HG03135 (cell line): ENCODE results near the gene COLGALT1.
"Not testable (repeated sequence)": the region's sequence is repeated elsewhere in the genome, so short reads cannot be mapped to it uniquely, and the experiment has no call there.

Experiments used
- ATAC-seq: cut with Tn5 transposase; IDR thresholded peaks from one replicate; pipeline ENCODE4 v1.9.1; 2021; ENCODE audit warnings: mild to moderate bottlenecking, moderate library complexity; ENCODE audit not compliant: unreplicated experiment

Gene COLGALT1

DNA sequence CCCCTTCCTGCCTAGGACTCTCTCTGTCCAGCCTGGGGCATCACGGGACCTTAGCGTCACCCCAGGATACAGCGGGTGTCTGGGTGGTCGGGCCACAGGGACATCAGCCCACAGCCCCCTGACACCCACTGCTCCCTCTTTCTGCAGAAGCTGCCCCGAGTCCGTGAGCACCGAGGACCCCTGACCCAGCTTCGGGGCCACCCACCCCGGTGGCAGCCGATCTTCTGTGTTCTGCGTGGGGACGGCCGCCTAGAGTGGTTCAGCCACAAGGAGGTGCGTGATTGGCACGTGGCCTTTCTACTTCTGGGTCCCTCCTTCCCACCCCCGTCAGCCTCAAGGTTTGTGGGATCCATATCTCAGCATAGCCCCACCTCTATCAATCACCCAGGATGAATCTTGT lies 23.3 kb upstream of the COLGALT1 start:
- no peak for ATAC-seq

DNA sequence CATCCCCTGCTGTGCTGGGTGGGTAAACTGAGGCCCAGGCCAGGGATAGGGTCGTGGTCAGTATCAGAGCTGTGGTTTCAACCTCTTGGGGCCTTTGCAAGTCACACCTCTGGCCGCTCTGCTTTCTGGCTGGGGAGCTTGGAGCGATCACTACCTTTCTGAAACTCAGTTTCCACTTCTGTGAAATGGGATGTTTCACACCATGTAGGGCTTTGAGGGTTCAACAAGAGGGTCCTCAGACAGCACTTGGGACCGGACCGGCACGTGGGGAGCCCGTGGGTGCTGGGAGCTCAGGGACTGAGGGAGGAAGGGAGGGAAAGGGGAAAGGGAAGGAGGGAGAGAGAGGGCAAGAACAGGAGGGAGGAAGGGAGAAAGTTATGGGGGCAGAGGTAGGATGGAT lies 22.9 kb upstream of the COLGALT1 start:
- ATAC-seq = no peak

DNA sequence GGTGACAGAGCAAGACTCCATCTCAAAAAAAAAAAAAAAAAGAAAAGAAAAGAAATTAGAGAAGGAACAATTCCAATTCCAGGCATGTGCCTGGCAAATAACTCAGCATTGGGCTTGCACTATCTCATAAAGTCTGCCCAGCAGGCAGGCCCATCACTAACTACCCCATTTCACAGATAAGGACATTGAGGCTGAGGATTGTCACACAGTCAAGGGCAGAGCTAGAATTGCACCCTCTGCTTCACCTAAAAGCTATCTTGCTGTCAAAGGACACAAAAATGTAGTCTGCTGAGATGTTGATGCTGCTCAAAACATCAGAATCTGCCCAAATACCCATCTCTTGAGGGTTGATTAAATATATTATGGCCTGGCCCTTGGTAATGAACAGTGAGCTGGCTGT lies 20.7 kb upstream of the COLGALT1 start:
- ATAC-seq = no peak

DNA sequence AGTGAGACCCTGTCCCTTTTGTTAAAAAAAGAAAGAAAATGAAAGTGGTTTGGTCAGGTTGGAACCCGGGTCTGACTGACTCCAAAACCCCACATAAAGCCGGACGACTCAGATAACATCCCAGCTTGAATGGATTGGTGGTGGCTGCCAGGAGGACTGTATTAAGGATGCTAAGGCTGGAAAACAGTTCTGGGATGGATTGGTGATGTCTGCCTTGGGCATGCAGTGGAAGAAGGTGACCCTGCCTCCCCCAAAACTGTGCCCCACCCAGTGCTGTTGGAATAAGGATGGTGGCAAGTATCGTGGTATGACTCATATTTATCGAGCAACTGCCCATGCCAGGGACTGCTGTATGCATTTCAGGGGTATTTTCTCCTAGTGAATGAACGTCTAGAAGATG lies 18.5 kb upstream of the COLGALT1 start:
- no peak for ATAC-seq

DNA sequence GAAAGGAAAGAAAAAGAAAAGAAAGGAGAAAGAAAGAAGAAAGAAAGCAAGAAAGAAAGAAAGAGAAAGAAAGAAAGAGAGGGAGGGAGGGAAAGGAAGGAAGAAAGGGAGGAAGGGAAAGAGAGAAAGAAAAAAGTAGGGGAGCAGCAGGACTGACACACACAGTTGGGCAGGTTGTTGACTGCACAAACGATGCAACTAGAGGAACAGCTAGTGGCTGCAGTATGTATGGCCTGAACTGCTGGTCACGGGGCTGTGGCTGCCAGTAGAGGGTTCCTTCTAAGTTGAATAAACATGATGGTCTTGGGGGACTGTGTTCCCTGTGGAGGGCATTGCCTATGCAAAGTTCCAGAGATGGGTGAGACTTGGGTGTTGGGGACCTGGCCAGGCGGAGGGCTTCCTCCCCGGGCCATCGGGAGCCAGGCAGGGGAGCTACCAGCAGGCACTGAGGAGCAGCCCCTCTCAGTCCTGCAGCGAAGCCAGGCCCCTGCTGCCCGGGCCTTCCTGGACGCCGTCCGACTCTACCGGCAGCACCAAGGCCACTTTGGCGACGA lies 16.7 kb upstream of the COLGALT1 start:
- ATAC-seq = no peak

DNA sequence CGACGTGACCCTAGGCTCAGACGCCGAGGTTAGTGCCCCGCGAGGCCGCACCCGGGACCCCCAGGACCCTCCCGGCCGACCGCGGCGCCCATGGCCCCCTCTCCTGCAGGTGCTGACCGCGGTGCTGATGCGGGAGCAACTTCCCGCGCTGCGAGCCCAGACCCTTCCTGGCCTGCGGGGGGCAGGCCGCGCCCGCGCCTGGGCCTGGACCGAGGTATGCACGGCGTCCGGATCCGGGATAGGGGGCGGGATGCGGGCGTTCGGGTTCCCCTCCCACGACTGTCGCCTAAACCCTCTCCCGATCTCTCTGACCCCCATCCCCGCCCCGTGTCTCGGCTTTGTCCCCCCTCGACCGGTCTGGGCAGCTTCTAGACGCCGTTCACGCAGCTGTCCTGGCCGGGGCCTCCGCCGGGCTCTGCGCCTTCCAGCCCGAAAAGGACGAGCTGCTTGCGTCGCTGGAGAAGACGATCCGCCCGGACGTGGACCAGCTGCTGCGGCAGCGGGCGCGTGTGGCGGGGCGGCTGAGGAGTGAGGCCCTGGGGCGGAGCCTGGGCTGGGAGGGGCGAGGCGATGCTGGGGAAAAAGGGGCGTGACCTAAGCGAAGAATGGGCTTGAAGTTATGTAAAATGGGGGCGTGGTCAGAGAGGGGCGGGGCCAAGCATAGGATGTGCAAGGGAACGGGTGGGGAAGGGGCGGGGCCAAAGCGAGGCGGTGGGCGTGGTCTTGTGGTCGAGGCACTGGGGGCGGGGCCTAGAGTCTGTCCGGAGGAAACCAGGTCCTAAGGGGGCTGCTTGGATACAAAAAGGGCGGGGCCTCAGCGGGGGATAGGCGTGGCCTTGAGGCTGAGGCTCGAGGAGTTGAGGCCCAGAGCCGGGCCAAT lies 16.0 kb upstream of the COLGALT1 start:
- ATAC-seq = no peak

DNA sequence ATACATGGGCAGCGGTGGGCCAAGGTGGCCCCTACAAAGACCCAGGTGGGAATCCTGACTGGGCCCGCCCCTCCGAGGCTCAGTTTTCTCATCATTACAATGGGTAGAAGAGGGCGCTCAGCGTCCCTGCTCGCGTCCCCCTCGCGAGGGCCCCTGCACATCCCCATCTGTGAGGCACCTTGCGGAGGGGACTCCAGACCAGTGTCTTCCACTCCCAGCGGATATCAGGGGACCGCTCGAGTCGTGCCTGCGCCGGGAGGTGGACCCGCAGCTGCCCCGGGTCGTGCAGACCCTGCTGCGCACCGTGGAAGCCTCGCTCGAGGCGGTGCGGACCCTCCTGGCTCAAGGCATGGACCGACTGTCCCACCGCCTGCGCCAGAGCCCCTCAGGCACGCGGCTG lies 15.3 kb upstream of the COLGALT1 start:
- no peak for ATAC-seq

DNA sequence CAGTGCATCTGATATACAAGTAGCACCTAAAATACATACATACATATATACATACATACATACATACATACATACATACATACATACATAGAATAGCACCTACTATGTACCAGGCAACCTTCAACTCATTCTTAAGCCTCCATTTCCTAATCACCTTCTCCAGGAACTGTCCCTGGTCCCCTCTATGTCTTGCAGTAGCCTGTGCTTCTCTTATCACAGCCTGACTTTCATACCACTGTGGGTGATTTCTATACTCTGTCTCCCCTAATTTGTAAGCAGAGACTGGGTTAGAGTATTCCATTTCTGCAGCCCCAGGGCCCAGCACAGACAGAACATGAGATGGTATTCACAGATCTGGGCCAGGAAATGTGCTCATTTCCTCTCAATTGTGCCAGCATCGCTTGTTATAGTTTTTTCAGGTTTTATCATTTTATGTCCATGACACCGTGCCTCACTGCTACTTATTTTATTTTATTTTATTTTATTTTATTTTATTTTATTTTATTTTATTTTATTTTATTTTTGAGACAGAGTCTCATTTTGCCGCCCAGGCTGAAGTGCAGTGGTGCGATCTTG lies 14.2 kb upstream of the COLGALT1 start:
- ATAC-seq = no peak

DNA sequence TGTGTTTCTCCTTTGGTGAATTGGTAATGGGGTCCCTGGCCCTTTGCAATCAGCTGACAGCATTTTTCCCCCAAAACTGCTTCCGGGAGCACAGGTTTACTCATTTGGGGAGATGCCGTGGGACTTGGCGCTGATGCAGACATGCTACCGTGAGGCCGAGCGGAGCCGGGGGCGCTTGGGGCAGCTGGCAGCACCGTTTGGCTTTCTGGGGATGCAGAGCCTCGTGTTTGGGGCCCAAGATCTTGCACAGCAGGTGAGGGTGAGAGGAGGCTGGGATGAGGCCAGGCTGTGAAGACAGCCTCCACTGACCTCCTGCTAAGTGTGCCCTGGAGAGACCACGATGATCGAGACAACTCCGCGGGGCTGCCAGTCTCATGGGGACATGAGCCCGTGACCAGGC lies 13.4 kb upstream of the COLGALT1 start:
- ATAC-seq = no peak

DNA sequence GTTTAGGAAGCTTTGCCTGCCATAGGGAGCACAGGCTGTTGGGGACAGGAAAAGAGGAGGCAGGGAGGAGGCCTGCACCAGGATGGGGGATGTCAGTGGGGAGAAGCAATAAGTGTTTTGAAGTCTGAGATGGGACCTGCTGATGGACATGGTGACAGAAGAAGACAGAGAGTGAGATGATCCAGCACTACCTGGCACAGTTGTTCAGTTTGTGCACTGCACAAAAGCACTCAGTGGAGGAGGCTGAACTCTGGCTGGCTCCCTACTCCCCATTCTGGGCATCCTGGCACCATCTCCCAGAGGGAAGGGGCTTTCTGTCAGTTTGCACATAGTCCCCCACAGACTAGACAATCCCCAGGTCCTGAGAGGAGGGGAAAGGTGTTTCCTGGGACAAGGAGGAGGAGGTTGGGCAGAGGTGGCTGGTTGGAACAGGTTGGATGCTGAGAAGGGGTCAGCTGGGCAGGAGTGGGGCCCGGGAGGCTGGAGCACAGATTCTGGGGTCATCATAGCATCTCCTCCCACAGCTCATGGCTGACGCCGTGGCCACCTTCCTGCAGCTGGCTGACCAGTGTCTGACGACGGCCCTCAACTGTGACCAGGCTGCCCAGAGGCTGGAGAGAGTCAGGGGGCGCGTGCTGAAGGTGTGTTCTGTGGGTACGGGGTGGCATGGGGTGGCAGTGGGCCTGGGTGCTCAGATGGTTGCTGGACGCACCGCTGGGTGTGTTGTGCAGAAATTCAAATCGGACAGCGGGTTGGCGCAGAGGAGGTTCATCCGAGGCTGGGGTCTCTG lies 12.5 kb upstream of the COLGALT1 start:
- ATAC-seq = no peak

DNA sequence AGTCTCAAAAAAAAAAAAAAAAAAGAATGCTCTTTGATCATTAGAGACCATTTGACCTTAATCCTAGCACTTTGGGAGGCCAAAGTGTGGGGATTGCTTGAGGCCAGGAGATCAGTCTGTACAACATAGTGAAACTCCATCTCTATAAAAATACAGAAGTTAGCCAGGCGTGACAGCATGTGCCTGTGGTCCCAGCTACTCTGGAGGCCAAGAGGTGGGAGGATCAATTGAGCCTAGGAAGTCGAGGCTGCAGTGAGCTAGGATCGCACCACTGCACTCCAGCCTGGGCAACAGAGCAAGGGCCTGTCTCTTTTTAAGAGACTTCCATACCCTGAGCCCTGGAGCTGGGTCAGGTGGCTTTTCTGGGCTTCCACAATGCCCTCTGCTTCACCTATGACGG lies 11.5 kb upstream of the COLGALT1 start:
- no peak for ATAC-seq

DNA sequence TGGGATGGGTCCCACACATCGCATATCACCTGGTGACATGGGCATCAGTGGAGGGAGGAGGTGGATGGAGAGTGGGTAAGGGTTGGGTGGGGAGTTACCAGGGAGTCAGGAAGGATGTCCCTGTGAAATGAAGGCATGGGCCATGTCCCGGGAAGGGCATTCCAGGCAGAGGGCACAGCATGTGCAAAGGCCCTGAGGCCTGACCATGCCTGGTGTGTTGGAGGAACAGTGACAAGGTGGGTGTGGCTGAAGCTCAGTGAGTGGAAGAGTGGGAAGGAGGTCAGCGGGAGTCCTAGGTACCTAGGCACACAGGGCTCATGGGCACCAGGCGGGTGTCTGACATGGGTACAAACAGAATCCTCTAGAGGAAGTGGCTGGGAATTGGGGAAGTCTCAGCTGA lies 11.0 kb upstream of the COLGALT1 start:
- ATAC-seq = no peak

DNA sequence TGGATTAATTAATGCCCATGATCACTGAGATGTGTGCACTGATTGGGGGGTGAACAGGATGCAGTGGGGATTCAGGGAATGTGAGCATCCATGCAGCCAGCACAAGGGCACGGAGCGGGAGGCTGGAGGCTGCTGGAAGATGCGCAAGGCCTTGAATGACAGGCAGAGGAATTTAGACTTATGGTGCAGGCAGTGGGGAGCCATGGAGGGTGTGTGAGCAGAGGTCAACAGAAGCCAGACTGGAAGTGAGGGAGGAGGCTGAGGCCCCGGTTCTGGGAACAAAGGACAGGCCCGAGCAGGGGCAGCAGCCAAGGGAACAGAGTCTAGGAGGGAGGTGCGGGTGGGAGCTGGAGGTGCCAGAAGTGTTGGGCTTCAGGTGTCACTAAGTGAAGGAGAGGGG lies 7.3 kb upstream of the COLGALT1 start:
- no peak for ATAC-seq

DNA sequence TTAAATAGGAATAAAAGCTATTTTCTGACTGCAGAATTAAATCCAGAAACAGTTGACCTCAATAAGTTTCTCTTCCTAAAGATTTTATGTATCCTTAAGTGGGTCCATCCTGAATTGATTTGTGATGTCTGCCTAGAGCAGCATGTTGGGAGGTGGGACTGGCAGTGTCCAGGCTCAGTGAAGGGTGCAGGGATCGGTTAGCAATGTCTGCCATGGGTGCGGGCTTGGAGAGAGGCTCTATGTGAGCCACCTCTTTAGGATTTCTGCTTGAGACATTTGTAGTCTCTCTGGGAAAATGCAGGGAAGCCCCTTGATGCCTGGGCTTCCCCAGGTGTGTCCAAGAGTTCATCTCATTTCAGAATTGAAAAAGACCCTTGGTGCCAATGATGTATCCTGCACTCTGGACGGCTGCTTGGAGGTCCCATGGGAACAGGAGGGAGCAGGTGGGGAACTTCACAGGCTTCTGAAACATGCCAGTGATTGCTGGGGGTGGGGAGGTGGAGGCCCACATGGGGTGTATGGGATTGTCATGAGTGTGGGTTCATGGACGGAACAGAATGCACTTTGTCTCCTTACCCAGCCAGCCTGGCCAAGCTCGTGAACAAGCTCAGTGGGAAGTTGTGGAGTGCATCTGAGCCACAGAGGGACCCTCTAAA lies 6.2 kb upstream of the COLGALT1 start:
- no peak for ATAC-seq

DNA sequence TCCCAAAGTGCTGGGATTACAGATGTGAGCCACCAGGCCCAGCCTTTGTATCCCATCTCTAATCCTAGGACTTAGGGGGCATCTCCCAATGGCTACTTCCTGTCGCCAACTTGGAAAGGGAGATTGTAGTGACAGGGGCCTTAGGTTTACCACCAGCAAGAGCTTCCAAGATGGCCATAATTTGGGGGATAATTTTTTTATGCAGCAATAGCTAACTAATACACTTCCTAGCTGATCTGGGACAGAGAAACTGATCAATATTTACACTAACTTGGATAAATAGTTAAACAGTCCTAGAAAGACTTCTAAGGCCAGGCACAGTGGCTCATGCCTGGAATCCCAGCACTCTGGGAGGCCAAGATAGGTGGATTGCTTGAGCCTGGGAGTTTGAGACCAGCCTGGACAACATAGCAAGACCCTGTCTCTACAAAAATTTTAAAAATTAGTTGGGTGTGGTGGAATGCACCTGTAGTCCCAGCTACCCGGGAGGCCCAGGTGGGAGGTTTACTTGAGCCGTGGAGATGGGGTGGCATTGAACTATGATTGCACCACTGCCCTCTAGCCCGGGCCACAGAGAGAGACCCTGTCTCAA lies 5.3 kb upstream of the COLGALT1 start:
- no peak for ATAC-seq

DNA sequence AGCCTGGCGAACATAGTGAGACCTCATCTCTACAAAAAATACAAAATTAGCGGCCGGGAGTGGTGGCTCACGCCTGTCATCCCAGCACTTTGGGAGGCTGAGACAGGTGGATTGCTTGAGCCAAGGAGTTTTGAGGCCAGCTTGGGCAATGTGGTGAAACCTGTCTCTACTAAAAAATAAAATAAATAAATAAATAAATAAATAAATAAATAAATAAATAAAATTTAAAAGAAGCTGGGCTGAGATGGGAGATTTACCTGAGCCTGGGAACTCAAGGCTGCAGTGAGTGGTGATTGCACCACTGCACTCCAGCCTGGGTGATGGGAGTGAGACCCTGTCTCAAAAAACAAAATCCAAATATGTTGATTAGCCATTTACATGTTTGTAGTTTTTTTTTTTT lies 2.7 kb upstream of the COLGALT1 start:
- not testable (repeated sequence) for ATAC-seq

DNA sequence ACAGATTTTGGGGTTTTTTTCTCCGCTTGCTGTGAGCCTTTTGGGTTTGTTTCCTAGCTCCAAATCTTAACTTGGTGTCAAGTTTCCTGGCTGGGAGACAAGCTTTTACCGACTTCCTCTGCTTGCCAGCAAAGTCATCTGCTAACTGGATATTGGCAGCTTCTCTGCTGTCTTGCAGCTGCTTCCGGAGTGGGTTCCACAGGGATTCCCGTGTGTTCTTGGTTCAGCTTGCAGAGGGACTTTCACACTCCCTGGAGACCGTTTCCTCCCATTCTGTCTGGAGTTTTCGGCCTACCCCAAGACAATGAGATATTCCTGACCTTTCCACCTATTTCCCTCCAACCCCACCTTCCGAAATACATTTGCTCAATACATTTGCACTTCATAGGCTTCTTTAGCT lies 2.2 kb upstream of the COLGALT1 start:
- ATAC-seq = no peak

DNA sequence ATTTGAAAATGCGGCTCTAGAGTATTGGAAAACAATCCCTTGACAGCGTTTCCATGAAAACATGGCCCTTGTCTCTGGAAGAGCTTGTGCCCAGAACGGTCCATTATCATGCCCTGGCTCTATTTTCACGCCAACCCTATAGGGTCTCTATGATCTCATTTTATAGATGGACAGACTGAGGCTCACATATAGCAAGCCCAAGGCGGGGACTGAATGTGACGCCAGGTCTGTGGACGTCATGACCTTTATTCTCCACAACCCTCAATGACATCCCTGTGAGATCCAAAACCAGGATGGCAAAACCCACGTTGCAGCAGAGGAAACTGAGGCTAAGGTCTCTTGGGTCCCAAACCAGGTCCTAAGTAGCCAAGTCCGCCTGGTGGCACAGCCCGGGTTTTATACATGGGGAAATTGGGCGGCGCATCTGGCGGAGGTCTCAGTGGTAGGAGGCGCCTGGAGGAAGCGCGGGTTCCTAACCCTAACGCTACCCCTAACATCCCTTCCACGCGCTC lies 425 bp upstream of the COLGALT1 start:
- no peak for ATAC-seq

DNA sequence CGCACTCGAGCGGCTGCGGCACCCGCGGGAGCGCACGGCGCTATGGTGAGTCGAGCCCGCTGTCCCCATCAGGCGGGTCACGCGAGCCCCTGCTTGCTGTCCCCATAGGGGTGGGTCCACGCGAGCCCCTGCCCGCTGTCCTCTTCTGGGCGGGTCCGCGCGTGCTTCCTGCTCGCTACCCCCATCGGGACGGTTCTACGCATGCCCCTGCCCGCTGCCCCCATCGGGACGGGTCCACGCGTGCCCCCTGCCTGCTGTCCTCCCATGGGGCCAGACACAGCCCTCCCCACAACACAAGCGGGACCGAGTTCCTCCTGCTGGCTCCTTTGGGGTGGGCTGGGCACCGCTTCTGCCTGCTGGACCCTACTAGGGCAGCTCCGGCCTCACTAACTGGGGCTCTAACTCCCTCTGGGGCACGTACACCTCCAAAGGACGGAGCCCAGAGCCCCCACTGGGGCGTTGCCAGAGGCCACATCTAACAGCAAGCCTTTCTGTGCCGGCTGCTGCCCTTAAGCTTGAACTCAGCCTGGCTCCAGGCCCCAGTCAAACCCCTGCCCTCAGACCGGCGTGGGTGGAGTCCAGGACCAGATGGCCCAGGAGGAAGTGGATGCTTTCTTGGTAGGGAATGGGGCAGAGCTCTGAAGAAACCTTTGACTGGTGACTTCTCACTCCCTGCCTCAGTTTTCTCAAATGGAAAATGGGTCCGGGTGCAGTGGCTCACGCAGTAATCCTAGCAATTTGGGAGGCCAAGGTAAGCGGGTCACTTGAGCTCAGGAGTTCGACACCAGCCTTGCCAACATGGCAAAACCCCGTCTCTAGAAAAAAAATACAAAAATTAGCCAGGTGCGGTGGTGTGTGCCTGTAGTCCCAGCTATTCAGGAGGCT lies 722 bp downstream of the COLGALT1 start:
- peak; percentile 29 for ATAC-seq
